HEK293T (cell line): ENCODE measurements around the gene GRK4.

Source experiments
- BHLHE40 ChIP-seq: fragments of 450-650 bp; IDR thresholded peaks from 2 replicates; pipeline ENCODE4 v1.6.1; 2016; ENCODE audit warnings: mild to moderate bottlenecking, moderate library complexity, borderline replicate concordance
- FOXK2 ChIP-seq: fragments of 450-650 bp; IDR thresholded peaks from 2 replicates; pipeline ENCODE4 v1.6.1; 2016; ENCODE audit warnings: mild to moderate bottlenecking
- LEF1 ChIP-seq: fragments of 450-650 bp; IDR thresholded peaks from 2 replicates; pipeline ENCODE4 v1.6.1; 2017; ENCODE audit warnings: mild to moderate bottlenecking, borderline replicate concordance
- SP1 ChIP-seq: fragments of 450-650 bp; IDR thresholded peaks from 2 replicates; pipeline ENCODE4 v1.6.1; 2017
- TARDBP ChIP-seq: fragments of 450-650 bp; IDR thresholded peaks from 2 replicates; pipeline ENCODE4 v1.6.1; 2016
- ZNF384 ChIP-seq: fragments of 450-650 bp; IDR thresholded peaks from 2 replicates; pipeline ENCODE4 v1.6.1; 2016

GRCh38 chr4:2968381-2968780 lies 5.0 kb downstream of the GRK4 start:
- no peak for TF ChIP-seq LEF1
- no peak for TF ChIP-seq SP1
- no peak for TF ChIP-seq FOXK2
- no peak for TF ChIP-seq BHLHE40
- no peak for TF ChIP-seq ZNF384
- TF ChIP-seq TARDBP: no peak
